GM23248 (cell line): ENCODE measurements around the gene CCT3. TPM values are rescaled to one million over a fixed set of nuclear protein-coding genes. Genes with fewer than 3 reads are reported as not detected.
A peak's percentile ranks its signal among the peaks of the same experiment; 100 is the strongest.

ENCODE experiments used
- DNase-seq: peaks from one replicate; pipeline ENCODE4 v3.0.0-alpha.2; 2015
- H2AFZ ChIP-seq: fragments of 200-600 bp; sonication (generic); 2 replicates; pipeline ENCODE4 v1.6.1; 2016; ENCODE audit warnings: antibody characterized with exemption
- H3F3A ChIP-seq: fragments of 200-600 bp; sonication (generic); 2 replicates; pipeline ENCODE4 v1.6.1; 2016; ENCODE audit warnings: mild to moderate bottlenecking, antibody characterized with exemption, mixed run types; ENCODE audit not compliant: insufficient read depth
- H3K27ac ChIP-seq: fragments of 200-600 bp; sonication (generic); 2 replicates; pipeline ENCODE4 v1.5.1; 2016; ENCODE audit warnings: mild to moderate bottlenecking
- H3K27me3 ChIP-seq: fragments of 200-600 bp; sonication (generic); replicated peaks from 2 replicates; pipeline ENCODE4 v1.6.1; 2016; ENCODE audit warnings: mild to moderate bottlenecking; ENCODE audit not compliant: insufficient read depth
- H3K36me3 ChIP-seq: fragments of 200-600 bp; sonication (generic); 2 replicates; pipeline ENCODE4 v1.6.1; 2016; ENCODE audit warnings: low read depth, mild to moderate bottlenecking
- H3K4me1 ChIP-seq: fragments of 200-600 bp; sonication (generic); 2 replicates; pipeline ENCODE4 v1.6.1; 2016; ENCODE audit warnings: mild to moderate bottlenecking; ENCODE audit not compliant: insufficient read depth
- H3K4me2 ChIP-seq: fragments of 200-600 bp; sonication (generic); one replicate; pipeline ENCODE4 v1.6.1; 2016; ENCODE audit warnings: mild to moderate bottlenecking; ENCODE audit not compliant: unreplicated experiment
- H3K4me3 ChIP-seq: fragments of 200-600 bp; sonication (generic); 2 replicates; pipeline ENCODE4 v1.5.1; 2016; ENCODE audit warnings: mild to moderate bottlenecking
- H3K79me2 ChIP-seq: fragments of 200-600 bp; sonication (generic); 2 replicates; pipeline ENCODE4 v1.6.1; 2016; ENCODE audit warnings: mild to moderate bottlenecking; ENCODE audit not compliant: insufficient read depth
- H3K9ac ChIP-seq: fragments of 200-600 bp; sonication (generic); 2 replicates; pipeline ENCODE4 v1.6.1; 2016; ENCODE audit warnings: mild to moderate bottlenecking
- H3K9me2 ChIP-seq: fragments of 200-600 bp; sonication (generic); 2 replicates; pipeline ENCODE4 v1.6.1; 2016; ENCODE audit warnings: mixed run types, mild to moderate bottlenecking, moderate library complexity; ENCODE audit not compliant: insufficient read depth
- H3K9me3 ChIP-seq: fragments of 200-600 bp; sonication (generic); one replicate; pipeline ENCODE4 v1.6.1; 2017; ENCODE audit warnings: low read depth
- H4K20me1 ChIP-seq: fragments of 200-600 bp; sonication (generic); 2 replicates; pipeline ENCODE4 v1.6.0; 2016; ENCODE audit not compliant: insufficient read depth
- EZH2 ChIP-seq: fragments of 200-600 bp; sonication (generic); IDR thresholded peaks from 2 replicates; pipeline ENCODE4 v1.6.1; 2018; ENCODE audit warnings: antibody characterized with exemption, mild to moderate bottlenecking; ENCODE audit not compliant: insufficient read depth, poor library complexity, severe bottlenecking
- EZH2phosphoT487 ChIP-seq: fragments of 200-600 bp; sonication (generic); IDR thresholded peaks from 2 replicates; pipeline ENCODE4 v1.6.1; 2018; ENCODE audit warnings: antibody characterized with exemption, moderate library complexity, mild to moderate bottlenecking, low read depth; ENCODE audit not compliant: insufficient read depth
- WGBS, 2 experiments: methylation state at CpG; one replicate each; pipeline ENCODE4 v1.1.6; 2015 to 2017; ENCODE audit warnings: low lambda C conversion rate in 2 of 2, low coverage in 1 of 2; ENCODE audit errors: missing lambda C conversion rate in 2 of 2; 5-methylcytosine and 5-hydroxymethylcytosine counted together
- in situ Hi-C: fragments of 300-500 bp; cut with MboI; formaldehyde crosslinking; loops from 2 replicates; pipeline ENCODE4 v1.15.0; 2020
- polyA plus RNA-seq: library from polyadenylated mRNA; unstranded; fragments of >200 nt; fragmentation: Nextera tagmentation; extraction: Ambion mirVana; gene quantifications from 2 replicates; pipeline ENCODE4 v1.2.1, GENCODE V29; 2016
- total RNA-seq: library from RNA; depleted of rRNA; stranded (reverse); fragments of >200 nt; shearing (Covaris generic); gene quantifications from 2 replicates; pipeline ENCODE4 v1.2.3, GENCODE V29; 2014

CCT3 gene
- total and polyA plus RNA-seq, 2 experiments from 2014 or later, result 226 to 307 TPM

DNA sequence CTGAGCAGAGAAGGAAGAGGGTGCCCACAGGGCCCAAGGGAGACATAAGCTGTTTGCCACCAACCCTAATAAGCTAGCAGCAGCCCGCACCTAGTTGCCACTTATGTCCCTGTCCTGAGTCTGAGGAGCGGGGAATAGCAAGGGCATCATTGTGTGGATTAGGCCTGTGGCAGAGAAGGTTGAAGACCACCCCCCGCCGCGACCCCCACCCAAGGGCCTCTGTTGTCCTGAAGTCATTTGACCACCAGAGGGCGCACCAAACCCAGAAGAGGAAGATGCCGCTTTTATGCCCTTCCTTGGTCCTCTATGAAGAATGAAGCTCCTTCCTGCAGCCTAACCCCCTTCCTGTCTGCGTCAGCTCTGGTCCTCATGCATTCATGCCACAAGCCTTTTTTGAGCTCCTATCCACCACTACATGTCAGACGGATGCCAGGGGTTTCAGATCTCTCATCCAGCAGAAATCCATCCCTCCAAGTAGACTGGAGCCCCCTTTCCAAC is 47.5 kb upstream of the CCT3 start:
- no peaks in the 10 kb centered on the region for H3K4me1 ChIP-seq
- H3K79me2 ChIP-seq, result no peaks in the 10 kb centered on the region
- no peaks in the 10 kb centered on the region for H3K9me3 ChIP-seq
- H3K4me2 ChIP-seq, result no peak overlapping the region
- H3K9ac ChIP-seq, result no peak overlapping the region
- WGBS, 2 experiments, result 2 to 9% methylated on average over 8 to 9 of the region's 9 CpGs
- in situ Hi-C loops, result loop anchor here (10.0 kb wide), 2 partner anchors 59 to 219 kb away; partner anchors contain the start of gene GPATCH4
- peaks cover 22% of the 10 kb centered on the region for H3K27me3 ChIP-seq
- no peak overlapping the region for H3K27ac ChIP-seq
- no peak overlapping the region for H3K4me3 ChIP-seq
- H3K9me2 ChIP-seq, result no peaks in the 10 kb centered on the region
- no peak overlapping the region for H2AFZ ChIP-seq
- no peaks in the 10 kb centered on the region for H3K36me3 ChIP-seq
- H3F3A ChIP-seq, result no peaks in the 10 kb centered on the region
- TF ChIP-seq EZH2phosphoT487 (no peak), EZH2 (no peak)
- no peaks in the 10 kb centered on the region for H4K20me1 ChIP-seq
- DNase-seq, result peak; percentile 85

- Histone ChIP-seq H2AFZ (no peak overlapping the region), H3K27me3 (peaks cover 22% of the 10 kb centered on the region), H3K79me2 (no peaks in the 10 kb centered on the region), H3K9ac (no peak overlapping the region), H4K20me1 (no peaks in the 10 kb centered on the region), H3K36me3 (no peaks in the 10 kb centered on the region), H3K27ac (no peak overlapping the region), H3K9me2 (no peaks in the 10 kb centered on the region), H3K9me3 (no peaks in the 10 kb centered on the region), H3K4me1 (no peaks in the 10 kb centered on the region), H3F3A (no peaks in the 10 kb centered on the region), H3K4me3 (no peak overlapping the region), H3K4me2 (no peak overlapping the region)
- in situ Hi-C loops, result loop anchor here (10.0 kb wide), 2 partner anchors 60 to 220 kb away; partner anchors contain the start of gene GPATCH4
- 71 to 73% methylated on average over 3 to 5 of the region's 5 CpGs for WGBS, 2 experiments
- no peak for DNase-seq
- no peak for TF ChIP-seq EZH2phosphoT487
- TF ChIP-seq EZH2, result no peak
Measured at GRCh38 chr1:156384658-156385057, 46.6 kb upstream of the CCT3 start.

- Histone ChIP-seq H3K9ac (no peak overlapping the region), H3K27ac (no peak overlapping the region), H3K4me1 (no peaks in the 10 kb centered on the region), H3K36me3 (no peaks in the 10 kb centered on the region), H3K4me3 (no peak overlapping the region), H3K27me3 (peaks cover 17% of the 10 kb centered on the region), H4K20me1 (no peaks in the 10 kb centered on the region), H3F3A (no peaks in the 10 kb centered on the region), H3K4me2 (no peak overlapping the region), H3K9me2 (no peaks in the 10 kb centered on the region), H3K9me3 (no peaks in the 10 kb centered on the region), H2AFZ (no peak overlapping the region), H3K79me2 (no peaks in the 10 kb centered on the region)
- no peak for TF ChIP-seq EZH2phosphoT487
- no peak for TF ChIP-seq EZH2
- in situ Hi-C loops, result loop anchor here (10.0 kb wide), 2 partner anchors 61 to 221 kb away; partner anchors contain the start of gene GPATCH4
- no peak for DNase-seq
- 88 to 96% methylated on average over 3 of the region's 3 CpGs for WGBS, 2 experiments
Measured at GRCh38 chr1:156384007-156384406, 45.9 kb upstream of the CCT3 start.

DNA sequence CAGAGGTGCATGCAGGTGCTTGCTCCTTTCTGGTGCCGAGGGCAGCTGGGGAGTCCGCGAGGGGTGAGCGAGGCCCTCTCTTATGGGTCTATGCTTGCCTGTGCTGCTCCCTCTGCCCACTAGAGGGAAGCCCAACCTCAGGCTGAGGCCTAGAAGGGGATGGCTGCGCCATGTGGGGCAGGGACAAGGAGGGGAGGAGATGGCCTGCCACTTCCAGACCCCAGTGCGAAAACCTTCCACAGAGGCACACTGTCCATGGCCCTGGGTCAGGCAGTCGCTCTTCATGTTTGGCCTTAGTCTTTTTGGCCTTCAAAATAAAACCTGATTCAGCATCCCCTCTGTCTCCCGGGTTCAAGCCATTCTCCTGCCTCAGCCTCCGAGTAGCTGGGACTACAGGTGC is 44.9 kb upstream of the CCT3 start:
- Histone ChIP-seq H3K79me2 (no peaks in the 10 kb centered on the region), H3K4me2 (no peak overlapping the region), H3F3A (no peaks in the 10 kb centered on the region), H3K9ac (no peak overlapping the region), H3K9me2 (no peaks in the 10 kb centered on the region), H3K27ac (no peak overlapping the region), H4K20me1 (no peaks in the 10 kb centered on the region), H3K27me3 (peaks cover 7% of the 10 kb centered on the region; the same call in 1 of the 2 replicates), H3K9me3 (no peaks in the 10 kb centered on the region), H3K4me3 (no peak overlapping the region), H3K4me1 (no peaks in the 10 kb centered on the region), H2AFZ (no peak overlapping the region), H3K36me3 (no peaks in the 10 kb centered on the region)
- WGBS, 2 experiments, result 41 to 46% methylated on average over 7 to 9 of the region's 9 CpGs
- in situ Hi-C loops, result loop anchor here (10.0 kb wide), 2 partner anchors 62 to 222 kb away; partner anchors contain the start of gene GPATCH4
- TF ChIP-seq EZH2, result no peak
- TF ChIP-seq EZH2phosphoT487, result no peak
- DNase-seq, result peak; percentile 73
